GM04504 (cell line): ENCODE data around the gene NLRP9.

Source experiments
- DNase-seq: peaks from one replicate; pipeline ENCODE4 v3.0.0-alpha.2; 2012; ENCODE audit warnings: low read depth

Gene NLRP9

DNA sequence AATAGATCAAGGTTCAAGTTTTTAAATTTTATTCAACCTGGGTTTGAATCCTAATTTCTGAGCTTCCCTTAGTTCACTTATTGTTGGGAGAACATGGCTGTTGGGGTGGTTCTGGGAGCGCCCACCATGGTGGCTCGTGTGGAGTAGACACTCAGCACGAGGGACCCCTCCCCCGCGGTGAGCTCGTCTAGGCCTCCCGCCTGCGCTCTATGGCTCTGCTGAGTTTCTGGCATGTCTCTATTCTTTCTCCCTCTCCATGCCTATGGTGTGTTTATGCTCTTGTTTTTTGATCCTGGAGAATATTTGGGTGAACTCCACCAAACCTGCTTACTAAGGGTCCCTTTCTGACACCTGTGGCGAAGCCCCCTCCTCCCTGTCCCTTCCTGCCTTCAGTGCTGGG lies 64.7 kb downstream of the NLRP9 start:
- no peak for DNase-seq

DNA sequence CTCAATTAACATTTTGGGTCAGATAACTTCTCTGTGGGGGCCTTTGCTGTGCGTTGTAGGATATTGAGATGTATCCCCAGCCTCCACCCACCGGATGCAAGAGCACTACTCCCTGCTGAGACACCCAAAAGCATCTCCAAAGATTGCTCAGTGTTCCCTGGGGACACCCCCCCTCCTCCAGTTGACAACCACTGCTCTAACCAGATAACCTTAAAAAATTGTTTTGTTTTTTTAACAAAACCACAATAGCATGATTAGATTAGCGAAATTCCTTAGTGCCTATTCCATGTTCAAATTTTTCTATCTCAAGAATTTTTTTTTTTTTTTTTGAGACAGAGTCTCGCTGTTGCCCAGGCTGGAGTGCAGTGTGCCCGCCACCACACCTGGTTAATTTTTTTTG lies 65.8 kb downstream of the NLRP9 start:
- DNase-seq = no peak

- no peak for DNase-seq
Measured at GRCh38 chr19:55671054-55671378, 67.2 kb downstream of the NLRP9 start.

- no peak for DNase-seq
Measured at GRCh38 chr19:55670280-55671053, 67.7 kb downstream of the NLRP9 start.

DNA sequence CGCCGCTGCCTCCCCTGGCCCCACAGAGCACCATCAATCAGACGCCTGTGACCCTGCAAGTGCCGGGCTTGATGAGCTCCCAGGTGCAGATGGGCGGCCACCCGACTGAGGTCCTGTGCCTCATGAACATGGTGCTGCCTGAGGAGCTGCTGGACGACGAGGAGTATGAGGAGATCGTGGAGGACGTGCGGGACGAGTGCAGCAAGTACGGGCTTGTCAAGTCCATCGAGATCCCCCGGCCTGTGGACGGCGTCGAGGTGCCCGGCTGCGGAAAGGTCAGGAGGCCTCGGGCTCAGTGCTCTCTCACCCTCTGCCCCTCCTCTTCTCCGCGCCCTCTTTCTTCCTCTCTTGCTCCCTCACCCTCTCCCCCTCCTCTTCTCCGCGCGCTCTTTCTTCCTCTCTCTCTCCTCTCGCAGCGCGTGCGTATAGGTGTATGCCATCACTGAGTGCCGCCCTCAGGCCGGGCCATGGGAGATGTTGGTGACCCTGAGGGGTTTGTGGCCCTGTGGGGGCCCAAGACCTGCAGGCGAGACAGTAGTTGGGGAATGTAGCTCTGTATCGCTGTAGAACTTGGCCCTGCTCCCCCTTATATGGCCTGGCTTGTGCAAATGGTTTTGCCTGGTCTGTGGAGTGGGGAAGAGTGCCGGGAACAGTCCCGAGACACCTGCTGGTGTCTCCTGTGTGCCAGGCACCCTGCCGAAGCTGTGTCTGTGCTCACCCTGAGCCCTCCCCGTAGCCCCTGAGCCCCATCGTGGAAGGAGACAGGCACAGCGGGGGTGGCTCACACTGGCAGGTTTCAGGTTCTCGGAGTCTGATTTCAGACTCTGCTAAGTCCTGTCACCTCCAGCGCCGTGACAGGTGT lies 68.6 kb downstream of the NLRP9 start:
- no peak for DNase-seq

GRCh38 chr19:55668603-55669348 lies 69.4 kb downstream of the NLRP9 start:
- DNase-seq = no peak

- no peak for DNase-seq
Measured at GRCh38 chr19:55667958-55668357, 70.2 kb downstream of the NLRP9 start.

GRCh38 chr19:55667511-55667910 lies 70.7 kb downstream of the NLRP9 start:
- DNase-seq = no peak

GRCh38 chr19:55667006-55667381 lies 71.2 kb downstream of the NLRP9 start:
- no peak for DNase-seq

DNA sequence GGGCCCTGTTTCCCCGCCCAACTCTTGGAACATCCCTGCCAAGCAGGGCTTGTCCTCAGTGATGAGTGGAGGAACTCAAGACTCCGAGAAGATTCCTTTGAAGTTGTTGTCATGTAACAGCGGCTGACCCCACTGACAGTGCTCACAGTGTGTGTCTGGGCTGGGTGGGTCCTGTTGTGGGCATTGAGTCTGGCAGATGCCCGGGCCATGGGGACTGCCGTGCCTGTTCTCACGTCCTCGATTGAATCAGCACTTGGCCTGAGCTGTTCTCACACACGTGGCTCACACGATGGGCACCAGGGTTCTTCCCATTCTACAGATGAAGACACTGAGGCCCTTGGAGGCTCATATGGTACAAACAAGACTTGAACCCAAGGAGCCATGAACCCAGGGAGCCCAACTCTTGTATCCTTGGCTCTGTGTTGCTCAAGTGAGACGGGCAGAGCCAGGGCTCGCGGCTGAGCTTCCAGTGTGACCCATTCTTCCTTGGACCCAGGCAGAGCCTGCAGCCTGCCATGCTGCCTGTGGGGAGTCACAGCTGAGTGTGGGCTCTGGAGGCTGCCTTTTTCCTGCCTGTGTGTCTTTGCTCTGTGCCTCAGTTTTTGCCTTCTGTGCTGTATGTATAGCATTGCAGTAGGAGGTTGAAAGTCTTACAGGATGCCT lies 71.7 kb downstream of the NLRP9 start:
- no peak for DNase-seq

- no peak for DNase-seq
Measured at GRCh38 chr19:55663846-55664536, 74.2 kb downstream of the NLRP9 start.

DNA sequence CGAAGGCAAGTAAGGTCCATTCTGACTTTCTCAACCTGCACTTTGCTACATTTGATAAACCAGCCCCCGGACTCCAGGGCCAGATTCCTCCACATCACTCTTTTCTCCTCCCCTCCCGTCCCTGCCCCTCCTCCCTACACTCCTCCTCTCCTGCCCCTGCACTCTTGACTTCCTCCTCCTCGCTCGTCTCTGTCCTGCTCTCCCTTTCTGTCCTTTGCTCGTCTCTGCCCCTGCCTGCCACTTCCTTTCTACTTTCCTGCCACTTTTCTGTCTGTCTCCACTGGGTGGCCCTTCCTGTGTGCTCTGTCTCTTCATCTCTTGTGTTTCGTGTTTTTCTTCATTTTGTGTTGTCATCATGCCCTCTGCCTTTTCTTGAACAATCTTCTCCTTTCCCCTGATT lies 76.4 kb downstream of the NLRP9 start:
- DNase-seq = no peak

DNA sequence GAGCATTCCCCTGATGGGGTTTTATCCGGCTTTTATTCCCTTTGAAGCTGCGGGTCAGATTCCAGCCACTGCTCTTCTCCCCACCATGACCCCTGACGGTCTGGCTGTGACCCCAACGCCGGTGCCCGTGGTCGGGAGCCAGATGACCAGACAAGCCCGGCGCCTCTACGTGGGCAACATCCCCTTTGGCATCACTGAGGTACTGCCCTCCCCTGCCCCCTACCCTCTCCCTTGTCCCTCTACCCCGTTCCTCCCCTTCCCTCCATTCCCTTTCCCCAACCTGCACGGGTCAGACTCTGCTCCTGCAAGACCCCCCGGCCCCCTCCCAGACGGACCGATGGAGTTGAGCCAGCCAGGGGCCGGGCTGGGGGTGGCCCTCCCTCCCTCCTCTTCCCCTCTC lies 77.2 kb downstream of the NLRP9 start:
- DNase-seq = no peak

GRCh38 chr19:55660404-55660803 lies 77.8 kb downstream of the NLRP9 start:
- no peak for DNase-seq

DNA sequence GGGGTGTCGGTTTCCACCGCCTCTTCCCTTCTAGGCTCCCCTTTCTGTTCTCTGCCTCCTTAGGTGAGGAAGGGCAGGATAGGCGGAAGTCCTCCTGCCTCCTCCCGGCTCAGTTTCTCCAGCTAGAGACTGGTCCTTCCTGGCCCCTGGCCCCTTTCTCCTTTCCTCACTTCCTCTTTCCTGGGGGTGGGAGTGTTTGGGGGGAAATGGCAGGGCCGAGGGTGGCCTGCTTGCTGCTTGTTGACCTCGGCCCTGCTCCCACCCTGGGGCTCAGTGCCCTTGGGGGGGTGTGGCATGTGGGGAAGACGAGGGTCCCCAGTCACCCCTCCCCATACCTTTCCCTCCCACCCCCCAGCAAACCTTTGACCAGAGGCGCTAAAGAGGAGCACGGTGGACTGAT lies 78.4 kb downstream of the NLRP9 start:
- no peak for DNase-seq

GRCh38 chr19:55658846-55659459 lies 79.2 kb downstream of the NLRP9 start:
- no peak for DNase-seq
